Nephron (organoid): Measurements from ENCODE around the gene FOXP2.
A peak's percentile ranks its signal among the peaks of the same experiment; 100 is the strongest.
"Not testable (repeated sequence)": the region's sequence is repeated elsewhere in the genome, so short reads cannot be mapped to it uniquely, and the experiment has no call there.

Experiments used
- H3K27ac Mint-ChIP-seq, 3 experiments: 2 replicates each; pipeline ENCODE4 v1.8.0; 2020; ENCODE audit warnings: mixed read lengths in 3 of 3, mild to moderate bottlenecking in 2 of 3, moderate library complexity in 1 of 3
- H3K27me3 Mint-ChIP-seq: 2 replicates; pipeline ENCODE4 v1.8.0; 2021; ENCODE audit warnings: low read depth, mild to moderate bottlenecking, moderate library complexity, mixed read lengths
- H3K36me3 Mint-ChIP-seq: 2 replicates; pipeline ENCODE4 v1.8.0; 2020; ENCODE audit warnings: low read depth, mixed read lengths
- H3K4me1 Mint-ChIP-seq: 2 replicates; pipeline ENCODE4 v1.8.0; 2020; ENCODE audit warnings: mixed read lengths
- H3K4me3 Mint-ChIP-seq, 3 experiments: 2 replicates each; pipeline ENCODE4 v1.8.0; 2020; ENCODE audit warnings: mild to moderate bottlenecking in 3 of 3, mixed read lengths in 3 of 3, moderate library complexity in 2 of 3
- H3K9me3 Mint-ChIP-seq: 2 replicates; pipeline ENCODE4 v1.8.0; 2020; ENCODE audit warnings: mixed read lengths
- CTCF ChIP-seq, 3 experiments: fragments of 200-600 bp; sonication (generic); IDR thresholded peaks; one replicate each; pipeline ENCODE4 v1.5.0; 2021; ENCODE audit warnings: antibody characterized with exemption in 3 of 3; ENCODE audit not compliant: unreplicated experiment in 3 of 3

The FOXP2 gene

GRCh38 chr7:114590298-114590697 is 175.7 kb downstream of the FOXP2 start:
- Mint-ChIP-seq H3K9me3 (no peaks in the 10 kb centered on the region), H3K27ac (peak overlapping the region in 2 of 3 experiments; percentile 29 to 32), H3K4me3 (no peak overlapping the region), H3K4me1 (no peaks in the 10 kb centered on the region), H3K27me3 (no peaks in the 10 kb centered on the region), H3K36me3 (no peaks in the 10 kb centered on the region)
- TF ChIP-seq CTCF (IDR thresholded peaks at IDR 0.05; ENCODE audit: unreplicated experiment in 3 of 3), result no peak

DNA sequence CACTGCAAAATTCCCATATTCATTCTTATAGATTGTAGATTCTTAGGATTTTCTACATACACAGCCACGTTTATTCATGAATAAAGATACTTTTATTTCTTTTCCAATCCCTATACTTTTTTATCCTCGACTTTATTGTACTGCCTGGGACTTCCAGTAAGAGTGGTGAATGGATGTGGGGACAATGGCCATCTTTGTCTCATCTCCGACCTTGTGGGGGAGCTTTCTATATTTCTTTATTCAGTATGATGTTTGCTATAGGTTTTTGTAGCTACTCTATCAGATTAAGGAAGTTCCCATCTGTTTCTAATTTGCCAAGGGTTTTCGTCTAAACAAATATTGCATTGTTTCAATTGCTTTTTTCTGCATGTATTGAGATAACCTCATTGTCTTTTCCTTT is 184.3 kb downstream of the FOXP2 start:
- Mint-ChIP-seq H3K27ac (no peak overlapping the region), H3K4me1 (no peaks in the 10 kb centered on the region)

DNA sequence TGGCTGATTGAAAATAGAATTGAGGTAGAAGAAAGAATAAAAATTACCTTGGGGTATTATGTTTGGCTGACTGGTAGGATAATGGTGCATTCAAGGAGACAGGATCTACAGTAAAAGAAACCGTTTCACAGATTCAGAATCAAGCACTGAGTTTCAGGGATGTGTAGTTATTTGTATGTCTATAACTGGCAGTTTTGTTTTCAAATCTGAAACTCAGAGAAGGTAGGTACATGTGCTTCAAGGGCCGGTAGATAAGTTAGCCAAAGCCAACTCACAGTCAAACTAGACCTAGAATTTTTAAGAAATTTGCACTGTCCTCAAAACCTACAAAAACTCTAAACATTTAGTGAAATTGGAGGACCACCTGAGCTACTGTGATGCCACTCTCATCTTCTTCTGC is 191.5 kb downstream of the FOXP2 start:
- H3K9me3 Mint-ChIP-seq, result no peaks in the 10 kb centered on the region

More for the DNA sequence above, 184.3 kb downstream of the FOXP2 start:
- H3K4me3 Mint-ChIP-seq, result no peak overlapping the region
- TF ChIP-seq CTCF (IDR thresholded peaks at IDR 0.05; ENCODE audit: unreplicated experiment in 3 of 3), result no peak
- H3K9me3 Mint-ChIP-seq, result no peaks in the 10 kb centered on the region
- no peaks in the 10 kb centered on the region for H3K36me3 Mint-ChIP-seq
- H3K27me3 Mint-ChIP-seq, result no peaks in the 10 kb centered on the region

GRCh38 chr7:114608822-114609221 is 194.2 kb downstream of the FOXP2 start:
- H3K27ac Mint-ChIP-seq, H3K36me3 Mint-ChIP-seq, H3K9me3 Mint-ChIP-seq, H3K27me3 Mint-ChIP-seq, H3K4me3 Mint-ChIP-seq, H3K4me1 Mint-ChIP-seq: not testable (repeated sequence)

More for the DNA sequence above, 191.5 kb downstream of the FOXP2 start:
- H3K27ac Mint-ChIP-seq, result no peak overlapping the region
- TF ChIP-seq CTCF (IDR thresholded peaks at IDR 0.05; ENCODE audit: unreplicated experiment in 3 of 3), result no peak
- H3K4me3 Mint-ChIP-seq, result no peak overlapping the region
- no peaks in the 10 kb centered on the region for H3K4me1 Mint-ChIP-seq
- no peaks in the 10 kb centered on the region for H3K36me3 Mint-ChIP-seq
- H3K27me3 Mint-ChIP-seq, result no peaks in the 10 kb centered on the region

GRCh38 chr7:114620208-114620607 is 205.6 kb downstream of the FOXP2 start:
- Mint-ChIP-seq H3K4me1 (peaks cover 9% of the 10 kb centered on the region), H3K27me3 (no peaks in the 10 kb centered on the region), H3K27ac (no peak overlapping the region), H3K4me3 (no peak overlapping the region), H3K9me3 (no peaks in the 10 kb centered on the region), H3K36me3 (no peaks in the 10 kb centered on the region)
- no peak for TF ChIP-seq CTCF (IDR thresholded peaks at IDR 0.05; ENCODE audit: unreplicated experiment in 3 of 3)

DNA sequence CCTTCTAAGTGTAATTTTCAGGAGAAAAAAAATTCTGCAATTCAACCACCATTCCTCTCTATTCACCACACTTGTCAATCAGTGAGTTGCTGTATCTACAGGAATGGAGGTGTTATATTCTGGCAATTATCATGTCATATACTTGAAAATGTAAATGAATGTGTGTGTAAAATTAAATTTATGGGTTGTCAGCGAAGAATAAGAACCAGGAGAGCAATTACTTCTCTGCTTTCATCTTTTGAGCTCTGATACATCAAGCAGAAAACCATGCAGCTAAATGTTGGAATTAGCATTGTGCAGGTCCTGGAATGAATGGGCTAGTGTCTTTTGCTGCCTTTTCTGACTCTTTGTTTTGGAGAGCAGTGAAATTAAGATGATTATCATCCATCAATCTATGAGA is 207.6 kb downstream of the FOXP2 start:
- H3K36me3 Mint-ChIP-seq, result no peaks in the 10 kb centered on the region
- no peaks in the 10 kb centered on the region for H3K9me3 Mint-ChIP-seq
- H3K4me3 Mint-ChIP-seq, result no peak overlapping the region
- H3K4me1 Mint-ChIP-seq, result peaks cover 9% of the 10 kb centered on the region
- TF ChIP-seq CTCF (IDR thresholded peaks at IDR 0.05; ENCODE audit: unreplicated experiment in 3 of 3), result no peak
- H3K27me3 Mint-ChIP-seq, result no peaks in the 10 kb centered on the region
- peak overlapping the region; percentile 7 to 66 (median 40) for H3K27ac Mint-ChIP-seq
